A673 (cell line): Measurements from ENCODE around the gene CYP21A2. TPM values are rescaled to one million over a fixed set of nuclear protein-coding genes. Genes with fewer than 3 reads are reported as not detected.
"Not testable (repeated sequence)": the region's sequence is repeated elsewhere in the genome, so short reads cannot be mapped to it uniquely, and the experiment has no call there.

Experiments used
- BruUV-seq: library from RNA; stranded (reverse); fragments of 400-500 nt; replicated peaks from 2 replicates; lab custom pipeline; 2021; lab: Mats Ljungman, UMichigan
- CTCF ChIA-PET: fragments of 300-600 bp; sonication (Branson Sonifier 250); formaldehyde crosslinking; loops from one replicate; lab custom pipeline; 2022; ENCODE audit warnings: antibody characterized with exemption; lab: Charles Lee
- POLR2A ChIA-PET: fragments of 300-600 bp; sonication (Branson Sonifier 250); formaldehyde crosslinking; loops from one replicate; lab custom pipeline; 2022; ENCODE audit warnings: antibody characterized with exemption; ENCODE audit not compliant: low non-redundant PET; lab: Charles Lee
- DNase-seq: peaks from one replicate; pipeline ENCODE4 v3.0.0-alpha.2; 2015; ENCODE audit warnings: low spot score
- H3K27ac ChIP-seq: fragments of 200-600 bp; sonication (generic); 2 replicates; pipeline ENCODE4 v1.5.1; 2016; ENCODE audit warnings: mixed run types, low read depth, mild to moderate bottlenecking, mixed read lengths, antibody characterized with exemption, low read length; ENCODE audit not compliant: poor library complexity, severe bottlenecking
- H3K27me3 ChIP-seq: fragments of 200-600 bp; sonication (generic); replicated peaks from 2 replicates; pipeline ENCODE4 v1.6.1; 2017; ENCODE audit warnings: mixed run types, low read depth, mild to moderate bottlenecking, mixed read lengths, antibody characterized with exemption, low read length; ENCODE audit not compliant: insufficient read depth, poor library complexity
- H3K36me3 ChIP-seq: fragments of 200-600 bp; sonication (generic); 2 replicates; pipeline ENCODE4 v1.6.1; 2016; ENCODE audit warnings: mixed run types, mild to moderate bottlenecking, mixed read lengths, antibody characterized with exemption, low read length; ENCODE audit not compliant: insufficient read depth, poor library complexity, severe bottlenecking
- H3K4me1 ChIP-seq: fragments of 200-600 bp; sonication (generic); 2 replicates; pipeline ENCODE4 v1.6.1; 2017; ENCODE audit warnings: mixed run types, mild to moderate bottlenecking, mixed read lengths, antibody characterized with exemption, low read length; ENCODE audit not compliant: insufficient read depth, poor library complexity, severe bottlenecking
- H3K4me3 ChIP-seq: fragments of 200-600 bp; sonication (generic); 2 replicates; pipeline ENCODE4 v1.5.1; 2016; ENCODE audit warnings: low read depth, mixed run types, mild to moderate bottlenecking, mixed read lengths, low read length; ENCODE audit not compliant: poor library complexity, severe bottlenecking
- H3K9me3 ChIP-seq: fragments of 200-600 bp; sonication (generic); 2 replicates; pipeline ENCODE4 v1.6.1; 2016; ENCODE audit warnings: mixed run types, low read depth, mild to moderate bottlenecking, mixed read lengths, antibody characterized with exemption, low read length; ENCODE audit not compliant: poor library complexity, severe bottlenecking
- intact Hi-C: fragments of 100-400 bp; cut with micrococcal nuclease; formaldehyde crosslinking; loops from one replicate; pipeline ENCODE4 v1.10.0; 2022; ENCODE audit not compliant: unreplicated experiment
- total RNA-seq: library from RNA; stranded (reverse); gene quantifications from 2 replicates; pipeline ENCODE4 v1.2.3, GENCODE V29; 2021

The CYP21A2 gene
- total RNA-seq, 1 experiment from 2014 or later, result 0.15 TPM

DNA sequence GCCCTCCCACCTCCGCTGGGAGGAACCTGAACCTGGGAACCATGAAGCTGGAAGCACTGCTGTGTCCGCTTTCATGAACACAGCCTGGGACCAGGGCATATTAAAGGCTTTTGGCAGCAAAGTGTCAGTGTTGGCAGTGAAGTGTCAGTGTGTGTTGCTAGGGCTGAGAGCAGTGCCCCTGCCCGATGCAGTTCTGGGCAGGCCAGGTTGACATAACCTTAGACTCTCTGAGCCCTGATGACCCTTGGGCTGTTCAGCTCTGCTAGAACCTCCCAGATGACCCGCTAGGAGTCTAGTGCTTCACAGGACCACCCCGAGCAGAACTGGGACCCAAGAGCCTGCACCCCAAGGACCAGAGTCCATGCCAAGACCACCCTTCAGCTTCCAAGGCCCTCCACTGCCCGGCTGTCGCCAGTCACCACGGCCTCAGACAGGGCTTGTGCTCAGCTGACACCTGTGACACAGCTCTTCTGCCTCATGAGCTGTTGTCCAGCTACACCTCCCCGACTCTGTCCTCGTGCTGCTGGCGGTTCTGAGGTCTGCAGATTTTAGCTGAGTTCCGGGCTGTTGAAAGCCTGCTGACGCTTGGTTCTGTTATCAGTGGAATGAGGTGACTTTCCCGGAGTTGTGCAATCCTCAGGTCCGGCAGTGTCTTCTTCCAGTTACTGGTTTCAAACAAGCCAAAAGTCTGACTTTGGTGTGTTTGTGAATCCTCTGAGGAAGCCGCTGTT is 2.8 kb upstream of the CYP21A2 start:
- H3K4me1 ChIP-seq, H3K27me3 ChIP-seq, H3K27ac ChIP-seq, DNase-seq, H3K9me3 ChIP-seq, CTCF ChIA-PET, POLR2A ChIA-PET, H3K36me3 ChIP-seq, BruUV-seq, intact Hi-C loops, H3K4me3 ChIP-seq: not testable (repeated sequence)

DNA sequence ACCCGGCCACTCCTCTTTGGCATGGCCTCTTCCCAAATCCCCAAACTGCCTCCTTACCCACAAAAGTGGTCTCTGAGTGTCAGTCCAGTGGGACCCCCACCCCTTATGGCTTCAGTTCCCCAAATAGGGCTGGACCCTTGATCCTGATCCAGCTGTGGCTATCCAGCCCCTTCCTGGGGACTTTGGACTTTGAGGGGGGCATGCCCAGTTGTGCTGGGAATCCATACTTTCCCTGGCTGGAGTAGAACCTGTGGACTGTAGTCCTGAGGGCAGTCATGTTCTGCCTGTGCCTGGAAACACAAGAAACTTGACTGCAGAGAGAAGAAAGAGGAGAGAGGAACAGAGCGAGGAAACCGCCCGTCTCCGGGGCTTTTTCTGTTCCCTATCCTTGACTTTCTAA is 1.1 kb upstream of the CYP21A2 start:
- intact Hi-C loops, H3K4me3 ChIP-seq, H3K9me3 ChIP-seq, H3K27ac ChIP-seq, POLR2A ChIA-PET, H3K27me3 ChIP-seq, BruUV-seq, H3K4me1 ChIP-seq, H3K36me3 ChIP-seq, DNase-seq, CTCF ChIA-PET: not testable (repeated sequence)

DNA sequence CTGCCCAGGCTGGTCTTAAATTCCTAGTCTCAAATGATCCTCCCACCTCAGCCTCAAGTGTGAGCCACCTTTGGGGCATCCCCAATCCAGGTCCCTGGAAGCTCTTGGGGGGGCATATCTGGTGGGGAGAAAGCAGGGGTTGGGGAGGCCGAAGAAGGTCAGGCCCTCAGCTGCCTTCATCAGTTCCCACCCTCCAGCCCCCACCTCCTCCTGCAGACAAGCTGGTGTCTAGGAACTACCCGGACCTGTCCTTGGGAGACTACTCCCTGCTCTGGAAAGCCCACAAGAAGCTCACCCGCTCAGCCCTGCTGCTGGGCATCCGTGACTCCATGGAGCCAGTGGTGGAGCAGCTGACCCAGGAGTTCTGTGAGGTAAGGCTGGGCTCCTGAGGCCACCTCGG is 663 bp downstream of the CYP21A2 start:
- intact Hi-C loops, result not testable (repeated sequence)

DNA sequence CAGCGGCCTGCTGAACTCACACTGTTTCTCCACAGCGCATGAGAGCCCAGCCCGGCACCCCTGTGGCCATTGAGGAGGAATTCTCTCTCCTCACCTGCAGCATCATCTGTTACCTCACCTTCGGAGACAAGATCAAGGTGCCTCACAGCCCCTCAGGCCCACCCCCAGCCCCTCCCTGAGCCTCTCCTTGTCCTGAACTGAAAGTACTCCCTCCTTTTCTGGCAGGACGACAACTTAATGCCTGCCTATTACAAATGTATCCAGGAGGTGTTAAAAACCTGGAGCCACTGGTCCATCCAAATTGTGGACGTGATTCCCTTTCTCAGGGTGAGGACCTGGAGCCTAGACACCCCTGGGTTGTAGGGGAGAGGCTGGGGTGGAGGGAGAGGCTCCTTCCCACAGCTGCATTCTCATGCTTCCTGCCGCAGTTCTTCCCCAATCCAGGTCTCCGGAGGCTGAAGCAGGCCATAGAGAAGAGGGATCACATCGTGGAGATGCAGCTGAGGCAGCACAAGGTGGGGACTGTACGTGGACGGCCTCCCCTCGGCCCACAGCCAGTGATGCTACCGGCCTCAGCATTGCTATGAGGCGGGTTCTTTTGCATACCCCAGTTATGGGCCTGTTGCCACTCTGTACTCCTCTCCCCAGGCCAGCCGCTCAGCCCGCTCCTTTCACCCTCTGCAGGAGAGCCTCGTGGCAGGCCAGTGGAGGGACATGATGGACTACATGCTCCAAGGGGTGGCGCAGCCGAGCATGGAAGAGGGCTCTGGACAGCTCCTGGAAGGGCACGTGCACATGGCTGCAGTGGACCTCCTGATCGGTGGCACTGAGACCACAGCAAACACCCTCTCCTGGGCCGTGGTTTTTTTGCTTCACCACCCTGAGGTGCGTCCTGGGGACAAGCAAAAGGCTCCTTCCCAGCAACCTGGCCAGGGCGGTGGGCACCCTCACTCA is 1.4 kb downstream of the CYP21A2 start:
- H3K4me3 ChIP-seq, BruUV-seq, H3K9me3 ChIP-seq, intact Hi-C loops, H3K27ac ChIP-seq, CTCF ChIA-PET, H3K36me3 ChIP-seq, H3K4me1 ChIP-seq, H3K27me3 ChIP-seq, DNase-seq, POLR2A ChIA-PET: not testable (repeated sequence)

More for the DNA sequence above, 663 bp downstream of the CYP21A2 start:
- POLR2A ChIA-PET, BruUV-seq, H3K36me3 ChIP-seq, H3K27me3 ChIP-seq, CTCF ChIA-PET, H3K4me1 ChIP-seq, H3K27ac ChIP-seq, H3K9me3 ChIP-seq, H3K4me3 ChIP-seq, DNase-seq: not testable (repeated sequence)

DNA sequence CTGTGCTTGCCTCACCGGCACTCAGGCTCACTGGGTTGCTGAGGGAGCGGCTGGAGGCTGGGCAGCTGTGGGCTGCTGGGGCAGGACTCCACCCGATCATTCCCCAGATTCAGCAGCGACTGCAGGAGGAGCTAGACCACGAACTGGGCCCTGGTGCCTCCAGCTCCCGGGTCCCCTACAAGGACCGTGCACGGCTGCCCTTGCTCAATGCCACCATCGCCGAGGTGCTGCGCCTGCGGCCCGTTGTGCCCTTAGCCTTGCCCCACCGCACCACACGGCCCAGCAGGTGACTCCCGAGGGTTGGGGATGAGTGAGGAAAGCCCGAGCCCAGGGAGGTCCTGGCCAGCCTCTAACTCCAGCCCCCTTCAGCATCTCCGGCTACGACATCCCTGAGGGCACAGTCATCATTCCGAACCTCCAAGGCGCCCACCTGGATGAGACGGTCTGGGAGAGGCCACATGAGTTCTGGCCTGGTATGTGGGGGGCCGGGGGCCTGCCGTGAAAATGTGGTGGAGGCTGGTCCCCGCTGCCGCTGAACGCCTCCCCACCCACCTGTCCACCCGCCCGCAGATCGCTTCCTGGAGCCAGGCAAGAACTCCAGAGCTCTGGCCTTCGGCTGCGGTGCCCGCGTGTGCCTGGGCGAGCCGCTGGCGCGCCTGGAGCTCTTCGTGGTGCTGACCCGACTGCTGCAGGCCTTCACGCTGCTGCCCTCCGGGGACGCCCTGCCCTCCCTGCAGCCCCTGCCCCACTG is 2.3 kb downstream of the CYP21A2 start:
- BruUV-seq, CTCF ChIA-PET, DNase-seq, intact Hi-C loops, H3K4me1 ChIP-seq, POLR2A ChIA-PET, H3K4me3 ChIP-seq, H3K27ac ChIP-seq, H3K9me3 ChIP-seq, H3K36me3 ChIP-seq, H3K27me3 ChIP-seq: not testable (repeated sequence)

DNA sequence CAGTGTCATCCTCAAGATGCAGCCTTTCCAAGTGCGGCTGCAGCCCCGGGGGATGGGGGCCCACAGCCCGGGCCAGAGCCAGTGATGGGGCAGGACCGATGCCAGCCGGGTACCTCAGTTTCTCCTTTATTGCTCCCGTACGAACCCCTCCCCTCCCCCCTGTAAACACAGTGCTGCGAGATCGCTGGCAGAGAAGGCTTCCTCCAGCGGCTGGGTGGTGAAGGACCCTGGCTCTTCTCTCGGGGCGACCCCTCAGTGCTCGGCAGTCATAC is 2.8 kb downstream of the CYP21A2 start:
- POLR2A ChIA-PET, H3K27me3 ChIP-seq, H3K36me3 ChIP-seq, H3K4me3 ChIP-seq, H3K27ac ChIP-seq, intact Hi-C loops, H3K4me1 ChIP-seq, BruUV-seq, CTCF ChIA-PET, DNase-seq, H3K9me3 ChIP-seq: not testable (repeated sequence)

DNA sequence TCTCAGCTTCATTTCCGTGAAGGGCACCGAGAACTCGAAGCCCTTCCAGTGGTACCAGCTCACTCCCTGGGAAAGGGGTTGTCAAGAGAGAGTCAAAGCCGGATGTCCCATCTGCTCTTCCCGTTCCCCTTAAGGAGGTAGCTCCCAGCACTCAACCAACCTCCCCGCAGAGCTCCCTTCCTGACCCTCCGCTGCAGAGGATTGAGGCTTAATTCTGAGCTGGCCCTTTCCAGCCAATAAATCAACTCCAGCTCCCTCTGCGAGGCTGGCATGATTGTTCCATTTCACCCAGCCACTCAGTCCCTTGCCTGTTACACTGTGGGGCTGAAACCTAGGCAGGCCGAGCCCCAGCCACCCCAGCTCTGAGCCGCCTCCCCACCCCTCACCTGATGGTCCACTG is 3.2 kb downstream of the CYP21A2 start:
- CTCF ChIA-PET, H3K36me3 ChIP-seq, DNase-seq, intact Hi-C loops, BruUV-seq, H3K4me1 ChIP-seq, H3K9me3 ChIP-seq, H3K27ac ChIP-seq, POLR2A ChIA-PET, H3K4me3 ChIP-seq, H3K27me3 ChIP-seq: not testable (repeated sequence)
